NCI-H187 (cell line): Measurements from ENCODE around the gene JOSD1.

Experiments used
- DNase-seq, 2 experiments: peaks; one replicate each; lab custom pipeline; 2025; lab: John Stamatoyannopoulos, UW

JOSD1 gene

GRCh38 chr22:38700789-38701628 is at the start of gene JOSD1:
JOSD1 (minus strand) TSS chr22:38700943; CDS start chr22:38699987, 956 bp downstream.
- DNase-seq: peak; percentile 45 to 69

GRCh38 chr22:38750104-38750503 is 49.4 kb upstream of the JOSD1 start:
- no peak for DNase-seq

DNA sequence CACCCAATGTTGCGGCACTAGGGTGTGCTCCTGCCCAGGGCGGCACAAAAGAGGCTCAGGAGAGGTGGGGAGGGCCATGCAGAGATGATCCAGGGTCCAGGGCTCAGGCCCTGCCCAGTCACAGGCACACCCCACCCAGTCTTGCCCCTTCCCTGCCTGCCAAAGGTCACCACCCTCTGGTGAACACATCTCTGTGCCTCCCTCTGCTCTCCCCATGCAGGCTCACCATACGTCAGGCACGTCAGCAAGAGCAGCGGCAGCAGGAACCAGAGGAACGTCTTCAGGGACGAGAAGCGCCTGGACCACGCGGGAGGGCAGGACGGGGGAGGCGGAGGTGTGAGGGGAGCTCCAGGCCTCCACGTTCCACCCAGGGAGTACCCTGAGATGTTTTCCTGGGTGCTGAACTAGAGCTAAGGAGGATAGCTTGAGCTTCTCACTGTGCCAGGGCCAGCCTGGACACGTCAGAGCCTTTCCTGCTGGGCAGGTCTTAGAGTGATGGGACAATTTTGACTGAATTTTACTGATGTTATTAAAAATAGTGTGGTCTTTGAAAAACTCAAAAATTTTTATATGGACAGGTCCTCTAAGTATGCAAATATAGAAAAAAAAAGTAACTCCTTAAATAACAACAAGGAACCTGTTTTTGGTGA is 47.9 kb upstream of the JOSD1 start:
- no peak for DNase-seq

GRCh38 chr22:38745676-38746460 is 45.1 kb upstream of the JOSD1 start:
- DNase-seq: no peak

- DNase-seq: no peak
Observed at GRCh38 chr22:38744981-38745380, 44.2 kb upstream of the JOSD1 start.

DNA sequence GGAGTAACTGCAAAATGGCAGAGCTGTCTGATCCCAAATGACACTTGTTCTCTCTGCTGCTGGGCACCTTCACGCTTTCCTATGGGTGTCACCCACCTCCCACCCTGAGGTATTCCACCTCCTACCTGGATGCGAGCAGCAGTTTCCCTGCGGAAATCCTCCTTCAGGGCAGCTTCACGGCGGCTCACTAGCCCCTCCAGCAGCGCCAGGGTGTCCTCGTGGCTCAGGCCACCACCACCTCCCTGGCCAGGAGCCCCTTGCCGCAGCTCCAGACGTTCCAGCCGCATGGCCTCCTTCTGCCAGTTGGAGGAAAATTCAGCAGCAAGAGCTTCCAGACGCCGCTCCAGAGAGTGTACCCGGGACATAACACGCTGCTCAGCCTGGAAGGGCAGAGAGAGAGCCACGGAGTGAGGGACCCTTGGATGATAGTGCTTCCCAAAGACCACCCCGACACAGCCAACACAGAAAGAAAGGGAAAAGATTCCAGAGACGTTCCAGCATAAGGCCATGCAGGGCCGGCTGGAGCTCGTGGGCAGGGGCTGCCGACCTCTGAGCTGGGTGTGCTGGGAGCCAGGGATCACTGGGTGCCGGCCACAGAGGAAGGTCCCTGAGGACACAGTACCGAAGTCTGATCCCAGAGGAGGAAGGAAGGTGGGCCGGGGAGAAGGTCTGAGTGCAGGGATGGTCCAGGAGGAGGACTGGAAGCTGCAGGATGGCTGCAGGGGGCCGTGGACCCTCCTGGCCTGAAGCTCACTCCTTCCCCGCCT is 41.6 kb upstream of the JOSD1 start:
- DNase-seq: no peak

GRCh38 chr22:38741576-38741975 is 40.8 kb upstream of the JOSD1 start:
- no peak for DNase-seq

GRCh38 chr22:38741166-38741565 is 40.4 kb upstream of the JOSD1 start:
- no peak for DNase-seq

- DNase-seq: no peak
Observed at GRCh38 chr22:38740754-38741153, 40.0 kb upstream of the JOSD1 start.

DNA sequence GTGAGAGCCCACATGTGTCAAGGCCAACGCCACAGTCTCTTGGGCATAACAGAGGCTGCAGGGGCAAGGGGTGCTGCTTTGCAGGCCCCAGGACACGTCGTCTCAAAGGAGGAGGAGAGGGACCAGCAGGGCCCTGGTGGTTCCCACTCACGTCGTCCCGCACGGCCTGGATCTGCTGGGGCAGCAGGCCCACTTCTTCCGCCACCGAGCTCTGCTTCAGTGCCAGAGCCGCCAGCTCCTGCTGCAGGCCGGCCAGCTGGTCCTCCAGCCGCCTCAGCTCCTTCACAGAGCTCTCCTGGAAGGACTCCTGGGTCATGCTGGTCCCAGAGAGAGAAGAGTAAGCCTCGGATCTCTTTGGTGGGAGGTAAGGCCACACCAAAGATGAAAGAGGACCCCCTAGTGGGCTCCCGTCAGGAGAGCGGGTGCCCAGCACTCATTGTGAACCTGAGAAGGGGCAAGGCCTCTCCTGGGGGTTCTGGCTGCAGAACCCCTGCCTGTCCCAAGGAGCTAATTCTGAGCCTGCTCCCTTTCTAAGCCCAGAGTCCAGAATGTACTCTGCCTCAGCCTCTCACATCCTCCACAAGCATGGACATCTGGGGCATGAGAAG is 39.5 kb upstream of the JOSD1 start:
- DNase-seq: no peak

GRCh38 chr22:38739300-38740055 is 38.7 kb upstream of the JOSD1 start:
- no peak for DNase-seq

- DNase-seq: no peak
Observed at GRCh38 chr22:38738475-38739070, 37.8 kb upstream of the JOSD1 start.

DNA sequence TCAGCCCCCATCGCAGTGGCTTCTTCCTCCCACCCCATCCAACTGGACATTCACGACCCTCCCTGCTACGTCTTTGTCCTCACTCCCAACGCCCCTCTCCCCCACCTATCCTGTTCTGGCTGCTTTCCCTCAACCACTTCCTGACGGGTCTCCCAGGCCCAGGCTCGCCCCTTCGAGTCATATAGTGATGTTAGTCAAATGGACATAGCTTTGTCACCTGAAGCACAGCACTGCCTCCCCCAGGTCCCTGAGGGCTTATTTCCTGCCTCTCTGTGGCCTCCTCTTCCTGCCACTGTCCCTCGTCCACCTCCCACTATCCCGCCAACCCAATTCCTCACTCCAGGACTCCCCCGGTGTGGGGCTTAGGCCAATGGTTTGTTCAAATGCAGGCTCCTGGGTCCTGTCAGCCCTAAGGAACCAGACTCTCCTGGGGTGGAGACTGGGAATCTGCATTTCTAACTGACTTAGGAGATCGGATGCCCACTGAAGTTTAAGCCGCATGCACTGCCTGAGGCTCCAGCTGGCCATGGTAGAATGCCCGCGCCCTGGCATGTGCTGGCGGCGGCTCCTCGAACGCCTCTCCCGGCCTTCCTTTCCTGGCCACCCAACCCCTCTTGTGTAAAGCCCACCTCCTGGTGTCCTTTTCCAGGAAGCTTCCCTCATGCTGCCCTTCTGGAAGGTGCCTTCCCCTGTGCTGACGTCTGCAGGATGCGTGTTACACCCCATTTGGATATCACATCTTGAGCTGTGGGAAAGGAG is 36.7 kb upstream of the JOSD1 start:
- DNase-seq: no peak

DNA sequence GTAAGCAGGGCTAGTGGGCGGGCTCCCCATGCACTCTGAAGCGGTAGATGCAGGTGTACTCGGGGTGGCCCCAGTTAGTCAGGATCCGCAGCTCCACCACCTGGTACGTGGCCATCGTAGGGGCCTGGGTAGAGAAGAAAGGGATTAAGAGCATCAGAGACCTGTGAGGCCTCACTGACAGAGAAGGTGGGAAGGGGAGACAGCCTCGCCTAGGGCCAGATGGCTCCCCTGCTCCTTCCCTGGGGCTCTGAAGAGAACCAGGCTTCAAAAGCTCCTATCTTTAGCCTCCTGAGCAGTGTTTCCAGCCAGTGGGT is 35.5 kb upstream of the JOSD1 start:
- no peak for DNase-seq

DNA sequence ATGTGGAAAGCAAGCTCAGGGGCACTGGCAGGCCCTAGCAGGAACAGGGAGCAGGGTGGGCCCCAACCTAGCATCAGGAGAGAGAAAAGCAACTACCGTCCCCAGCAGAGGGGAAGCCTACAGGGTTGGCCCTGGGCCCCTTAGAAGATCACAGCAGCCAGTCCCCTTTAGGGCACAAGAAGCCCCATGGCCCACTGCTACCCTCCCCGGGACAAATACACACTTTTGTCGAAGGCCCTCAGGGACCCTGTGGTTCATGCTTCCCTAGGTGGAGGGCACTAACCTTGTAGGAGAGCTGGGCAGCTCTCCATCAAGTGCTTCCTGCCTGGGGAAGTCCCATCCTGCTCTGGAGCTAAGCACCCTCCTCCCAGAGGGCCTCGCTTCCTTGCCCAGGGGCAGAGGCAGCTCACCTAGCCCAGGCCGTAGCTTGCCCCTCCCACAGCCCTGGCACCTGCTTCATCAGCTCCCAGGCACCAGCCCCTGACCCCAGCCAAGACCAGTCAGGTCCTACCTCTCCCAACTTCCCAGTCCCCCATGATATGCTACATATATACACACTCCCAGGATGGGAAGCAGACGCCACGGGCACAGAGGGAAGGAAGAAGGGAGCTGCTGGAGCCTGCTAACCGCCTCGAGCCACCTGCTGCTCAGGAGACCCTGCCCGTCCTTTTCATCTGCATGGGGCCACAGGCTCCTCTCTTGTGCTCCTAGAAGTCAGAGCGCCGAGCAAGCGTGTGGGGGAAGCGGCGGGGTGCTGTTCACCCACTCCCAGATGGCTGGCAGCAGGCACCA is 34.9 kb upstream of the JOSD1 start:
- no peak for DNase-seq

- no peak for DNase-seq
Observed at GRCh38 chr22:38735126-38735464, 34.4 kb upstream of the JOSD1 start.

- DNase-seq: no peak
Observed at GRCh38 chr22:38734421-38735100, 33.8 kb upstream of the JOSD1 start.

DNA sequence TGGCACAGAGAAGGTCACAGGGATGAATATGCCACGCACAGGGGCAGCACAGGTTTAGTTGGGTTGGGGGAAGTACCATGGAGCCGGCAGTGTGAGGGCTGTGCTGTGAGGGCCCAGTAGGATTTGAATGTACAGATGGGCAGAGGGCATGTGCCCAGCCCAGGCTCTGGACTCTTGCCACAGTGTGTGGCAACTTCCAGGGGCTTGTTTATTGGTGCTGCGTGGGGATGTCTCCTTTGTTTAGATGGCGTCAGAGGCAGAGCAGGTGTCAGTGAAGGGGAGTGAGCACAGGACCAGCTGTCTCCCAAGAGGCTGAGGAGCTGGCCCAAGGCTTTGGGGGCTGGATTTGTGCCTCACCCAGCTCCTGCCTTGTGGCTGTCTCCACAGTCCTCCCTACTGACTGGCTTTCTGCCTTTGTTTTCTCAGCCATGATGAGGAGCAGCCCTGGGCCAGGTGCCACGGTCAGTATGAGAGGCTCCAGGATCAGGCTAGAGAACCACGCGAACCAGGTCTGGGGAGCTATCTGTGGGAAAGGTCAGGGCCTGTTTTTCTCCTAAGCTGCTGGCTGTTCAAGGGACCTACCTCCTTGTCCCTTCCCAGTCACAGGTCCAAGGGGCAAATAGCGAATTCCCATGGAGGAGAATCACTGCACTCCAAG is 33.1 kb upstream of the JOSD1 start:
- DNase-seq: no peak
